Gastrocnemius medialis (tissue), 4 donors: ENCODE results near the gene GDE1. TPM values are rescaled to one million over a fixed set of nuclear protein-coding genes. Genes with fewer than 3 reads are reported as not detected.
A peak's percentile ranks its signal among the peaks of the same experiment; 100 is the strongest.

Experiments used
- ATAC-seq, 2 donors: fragments of 150-250 bp; one replicate each; pipeline ENCODE4 v1.9.1; 2016
- DNase-seq, 2 donors: peaks; one replicate each; pipeline ENCODE4 v3.0.0-alpha.2; 2019
- H3K27ac ChIP-seq, 4 donors: fragments of 200-600 bp; sonication (generic); 1 replicate in 1 of 4; 2 replicates in 3 of 4; pipeline ENCODE4 v1.5.1; 2016 to 2018; ENCODE audit warnings: mild to moderate bottlenecking in 2 of 4, moderate library complexity in 1 of 4
- H3K27me3 ChIP-seq, 3 donors: fragments of 200-600 bp; sonication (generic) in 2 of 3; 1 replicate in 1 of 3; 2 replicates in 2 of 3; pipeline versions ENCODE4 v1.5.1 to v1.6.0; 2016 to 2019; ENCODE audit warnings: mild to moderate bottlenecking in 1 of 3, moderate library complexity in 1 of 3
- H3K36me3 ChIP-seq, 2 donors: fragments of 200-600 bp; sonication (generic) in 1 of 2; one replicate each; pipeline ENCODE4 v1.5.1; 2017 to 2018
- H3K4me1 ChIP-seq, 2 donors: fragments of 200-600 bp; sonication (generic) in 1 of 2; one replicate each; pipeline ENCODE4 v1.5.1; 2016 to 2017; ENCODE audit warnings: mild to moderate bottlenecking in 2 of 2
- H3K4me3 ChIP-seq, 4 donors: fragments of 200-600 bp; sonication (generic) in 3 of 4; 1 replicate in 1 of 4; 2 replicates in 3 of 4; pipeline ENCODE4 v1.5.1; 2016 to 2019; ENCODE audit warnings: mild to moderate bottlenecking in 2 of 4
- H3K9me3 ChIP-seq, 3 donors: fragments of 200-600 bp; sonication (generic) in 2 of 3; 1 replicate in 1 of 3; 2 replicates in 2 of 3; pipeline ENCODE4 v1.5.1; 2016 to 2019
- POLR2A ChIP-seq, 2 donors: fragments of 450-650 bp; IDR thresholded peaks; one replicate each; pipeline ENCODE4 v1.6.1; 2017; ENCODE audit warnings: antibody characterized with exemption in 2 of 2, mild to moderate bottlenecking in 2 of 2, moderate library complexity in 2 of 2
- in situ Hi-C, 4 donors: fragments of 200-750 bp; cut with MboI; loops; one replicate each; pipeline versions ENCODE4 v1.15.0 to v1.8.0; 2017; ENCODE audit warnings: low sequenced_read_pairs in 4 of 4
- intact Hi-C: fragments of 100-400 bp; cut with DNase I; formaldehyde crosslinking; loops from one replicate; pipeline ENCODE4 v1.15.1; 2023; ENCODE audit warnings: low total_unique reads
- total RNA-seq, 4 donors: library from RNA; depleted of rRNA; stranded (reverse); fragments of >200 nt; gene quantifications; one replicate each; pipeline versions ENCODE4 v1.1.0 to v1.2.3, GENCODE V29; 2016
- TF ChIP-seq, protein P1 (sequence below), 5 experiments: fragments of 450-650 bp in 3 of 5; fragments of 200-600 bp in 2 of 5; sonication (generic) in 2 of 5; IDR thresholded peaks in 4 of 5; conservative IDR thresholded peaks in 1 of 5; 1 replicate in 4 of 5; 2 replicates in 1 of 5; pipeline ENCODE4 v1.5.1; 2016 to 2019; ENCODE audit warnings: antibody characterized with exemption in 5 of 5, mild to moderate bottlenecking in 3 of 5, moderate library complexity in 3 of 5

GDE1 gene
- total RNA-seq, 4 donors from 2014 or later, result 48.8 to 64.1 (median 53.7) TPM

DNA sequence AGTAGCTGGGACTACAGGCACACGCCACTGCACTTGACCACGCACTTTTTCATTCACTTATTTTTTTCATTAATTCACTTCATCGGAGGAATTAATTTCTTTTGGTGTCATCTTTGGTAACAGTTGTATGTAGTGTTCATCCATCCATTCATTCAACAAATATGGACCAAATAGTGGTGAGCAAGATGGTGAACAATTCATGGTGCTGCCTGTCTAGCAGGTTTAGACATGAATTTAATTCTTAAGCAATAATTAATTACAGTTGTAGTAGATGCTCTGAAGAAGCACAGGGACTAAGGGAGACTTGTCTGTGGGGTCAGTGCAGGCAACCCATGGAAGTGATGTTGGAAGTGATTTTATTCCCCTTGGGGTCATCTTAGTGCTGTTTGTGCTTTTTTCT lies 22.4 kb downstream of the GDE1 start:
- Histone ChIP-seq H3K36me3 (peaks cover 5 to 28% of the 10 kb centered on the region in 2 donors), H3K4me3 (no peak overlapping the region), H3K9me3 (no peaks in the 10 kb centered on the region), H3K27ac (no peak overlapping the region), H3K27me3 (no peaks in the 10 kb centered on the region), H3K4me1 (no peaks in the 10 kb centered on the region)
- in situ Hi-C loops (no loop called here), intact Hi-C loops (no loop called here)
- TF ChIP-seq, protein P1, sequence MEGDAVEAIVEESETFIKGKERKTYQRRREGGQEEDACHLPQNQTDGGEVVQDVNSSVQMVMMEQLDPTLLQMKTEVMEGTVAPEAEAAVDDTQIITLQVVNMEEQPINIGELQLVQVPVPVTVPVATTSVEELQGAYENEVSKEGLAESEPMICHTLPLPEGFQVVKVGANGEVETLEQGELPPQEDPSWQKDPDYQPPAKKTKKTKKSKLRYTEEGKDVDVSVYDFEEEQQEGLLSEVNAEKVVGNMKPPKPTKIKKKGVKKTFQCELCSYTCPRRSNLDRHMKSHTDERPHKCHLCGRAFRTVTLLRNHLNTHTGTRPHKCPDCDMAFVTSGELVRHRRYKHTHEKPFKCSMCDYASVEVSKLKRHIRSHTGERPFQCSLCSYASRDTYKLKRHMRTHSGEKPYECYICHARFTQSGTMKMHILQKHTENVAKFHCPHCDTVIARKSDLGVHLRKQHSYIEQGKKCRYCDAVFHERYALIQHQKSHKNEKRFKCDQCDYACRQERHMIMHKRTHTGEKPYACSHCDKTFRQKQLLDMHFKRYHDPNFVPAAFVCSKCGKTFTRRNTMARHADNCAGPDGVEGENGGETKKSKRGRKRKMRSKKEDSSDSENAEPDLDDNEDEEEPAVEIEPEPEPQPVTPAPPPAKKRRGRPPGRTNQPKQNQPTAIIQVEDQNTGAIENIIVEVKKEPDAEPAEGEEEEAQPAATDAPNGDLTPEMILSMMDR (IDR thresholded peaks at IDR 0.05 in 4 of 5, conservative IDR thresholded peaks at IDR 0.05 in 1 of 5), result no peak
- no peak for TF ChIP-seq POLR2A (IDR thresholded peaks at IDR 0.05)
- DNase-seq, result no peak
- no peak for ATAC-seq

DNA sequence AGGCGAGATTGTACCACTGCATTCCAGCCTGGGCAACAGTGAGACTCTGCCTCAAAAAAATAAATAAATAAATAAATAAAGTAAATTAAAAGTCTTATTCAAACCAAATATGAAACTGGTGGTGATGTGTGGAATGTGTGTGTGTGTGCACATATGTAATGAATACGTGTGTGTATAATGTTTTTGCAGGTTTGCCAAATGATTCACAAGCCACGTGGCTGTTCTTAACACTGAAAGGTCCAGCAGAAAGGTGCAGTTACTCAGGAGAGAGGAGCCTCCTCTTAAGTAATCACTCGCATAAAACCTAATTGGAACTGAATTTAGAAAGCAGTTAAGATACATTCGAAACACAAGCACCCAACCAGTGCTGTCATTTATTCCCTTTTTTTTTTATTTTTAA lies 22.9 kb downstream of the GDE1 start:
- intact Hi-C loops (no loop called here), in situ Hi-C loops (no loop called here)
- Histone ChIP-seq H3K27ac (no peak overlapping the region), H3K36me3 (peaks cover 5 to 24% of the 10 kb centered on the region in 2 donors), H3K4me3 (no peak overlapping the region), H3K9me3 (no peaks in the 10 kb centered on the region), H3K27me3 (no peaks in the 10 kb centered on the region), H3K4me1 (no peaks in the 10 kb centered on the region)
- DNase-seq (no peak), ATAC-seq (no peak)
- TF ChIP-seq POLR2A (IDR thresholded peaks at IDR 0.05), result no peak
- TF ChIP-seq, protein P1 (IDR thresholded peaks at IDR 0.05 in 4 of 5, conservative IDR thresholded peaks at IDR 0.05 in 1 of 5), result no peak

DNA sequence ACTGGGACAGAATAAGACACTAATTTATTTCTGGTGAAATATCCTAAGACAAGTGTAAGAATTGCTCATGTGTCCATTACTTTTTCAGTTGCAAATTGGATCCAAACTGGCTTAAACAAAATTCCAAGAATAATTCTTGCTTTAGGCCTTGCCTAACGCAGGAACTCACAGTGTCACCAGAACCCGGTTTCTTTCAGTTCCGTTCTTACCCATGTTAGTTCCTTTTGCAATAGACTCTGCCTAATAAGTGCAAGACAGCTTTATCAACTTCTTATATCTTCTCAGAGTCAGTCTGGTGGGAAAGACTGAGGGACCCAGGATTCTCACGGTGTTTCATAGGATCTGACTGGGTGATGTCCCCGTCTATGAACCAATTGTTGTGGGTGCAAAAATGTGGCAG lies 24.7 kb downstream of the GDE1 start:
- H3K4me3 ChIP-seq, result no peak overlapping the region
- no peaks in the 10 kb centered on the region for H3K9me3 ChIP-seq
- peaks cover 0 to 8% of the 10 kb centered on the region in 2 donors for H3K36me3 ChIP-seq
- ATAC-seq (no peak), DNase-seq (no peak)
- in situ Hi-C loops (no loop called here), intact Hi-C loops (no loop called here)
- no peak for TF ChIP-seq POLR2A (IDR thresholded peaks at IDR 0.05)
- TF ChIP-seq, protein P1 (IDR thresholded peaks at IDR 0.05 in 4 of 5, conservative IDR thresholded peaks at IDR 0.05 in 1 of 5), result no peak
- no peaks in the 10 kb centered on the region for H3K4me1 ChIP-seq
- H3K27ac ChIP-seq, result no peak overlapping the region
- no peaks in the 10 kb centered on the region for H3K27me3 ChIP-seq

DNA sequence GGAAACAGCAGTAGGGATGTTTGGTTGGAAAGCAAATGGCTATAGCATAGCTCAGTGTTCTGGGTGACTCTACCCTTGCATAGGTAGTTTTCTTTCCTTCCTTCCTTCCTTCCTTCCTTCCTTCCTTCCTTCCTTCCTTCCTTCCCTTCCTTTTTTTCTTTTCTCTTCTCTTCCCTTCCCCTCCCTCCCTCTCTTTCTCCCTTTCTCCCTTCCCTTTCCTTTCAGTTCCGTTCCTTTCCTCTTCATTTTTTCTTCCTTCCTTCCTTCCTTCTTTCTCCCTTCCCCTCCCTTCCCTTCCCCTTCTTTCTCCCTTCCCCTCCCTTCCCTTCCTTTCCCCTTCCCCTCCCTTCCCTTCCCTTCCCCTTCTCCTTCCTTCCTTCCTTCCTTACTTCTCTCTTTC lies 31.3 kb downstream of the GDE1 start:
- H3K4me3 ChIP-seq, result no peak overlapping the region
- no peaks in the 10 kb centered on the region for H3K9me3 ChIP-seq
- TF ChIP-seq POLR2A (IDR thresholded peaks at IDR 0.05), result no peak
- TF ChIP-seq, protein P1 (IDR thresholded peaks at IDR 0.05 in 4 of 5, conservative IDR thresholded peaks at IDR 0.05 in 1 of 5), result no peak
- H3K27ac ChIP-seq, result no peak overlapping the region
- no peaks in the 10 kb centered on the region for H3K27me3 ChIP-seq
- H3K36me3 ChIP-seq, result no peaks in the 10 kb centered on the region
- intact Hi-C loops (no loop called here), in situ Hi-C loops (no loop called here)
- DNase-seq, result no peak
- no peak for ATAC-seq
- no peaks in the 10 kb centered on the region for H3K4me1 ChIP-seq

DNA sequence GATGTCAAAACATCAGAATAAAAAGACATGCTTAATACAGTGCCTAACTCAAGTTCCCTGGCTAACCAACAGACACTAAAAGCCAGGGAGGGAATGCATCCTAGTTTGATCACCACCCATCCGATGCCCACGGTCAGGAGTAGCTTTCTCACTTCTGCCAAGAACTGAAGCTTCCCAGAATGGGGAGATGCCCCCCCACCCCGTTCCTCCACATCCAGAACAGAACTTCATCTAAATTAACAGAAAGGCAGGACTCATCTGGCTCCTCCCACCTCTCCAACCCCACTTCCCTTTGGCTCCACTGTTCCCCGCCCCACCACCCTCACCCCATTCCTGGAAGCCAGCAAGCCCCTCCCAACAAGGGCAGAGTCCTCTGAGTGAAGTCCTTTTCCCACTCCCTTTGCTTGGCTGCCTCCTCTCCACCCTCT lies 33.7 kb downstream of the GDE1 start:
- Histone ChIP-seq H3K36me3 (no peaks in the 10 kb centered on the region), H3K9me3 (no peaks in the 10 kb centered on the region), H3K27me3 (no peaks in the 10 kb centered on the region), H3K27ac (no peak overlapping the region), H3K4me1 (no peaks in the 10 kb centered on the region), H3K4me3 (no peak overlapping the region)
- TF ChIP-seq, protein P1 (IDR thresholded peaks at IDR 0.05 in 4 of 5, conservative IDR thresholded peaks at IDR 0.05 in 1 of 5), result no peak
- no peak for TF ChIP-seq POLR2A (IDR thresholded peaks at IDR 0.05)
- ATAC-seq (no peak), DNase-seq (peak in 1 of 2 donors; percentile 4)
- in situ Hi-C loops (no loop called here), intact Hi-C loops (no loop called here)
